Kidney tubule cell (primary cell): Measurements from ENCODE around the gene NR1H2.
"Not testable (repeated sequence)": the region's sequence is repeated elsewhere in the genome, so short reads cannot be mapped to it uniquely, and the experiment has no call there.

Experiments used
- DNase-seq: peaks from one replicate; pipeline ENCODE4 v3.0.0-alpha.2; 2018; ENCODE audit warnings: low spot score

NR1H2 gene

GRCh38 chr19:50378169-50378862, 2.1 kb downstream of the NR1H2 start:
- no peak for DNase-seq

DNA sequence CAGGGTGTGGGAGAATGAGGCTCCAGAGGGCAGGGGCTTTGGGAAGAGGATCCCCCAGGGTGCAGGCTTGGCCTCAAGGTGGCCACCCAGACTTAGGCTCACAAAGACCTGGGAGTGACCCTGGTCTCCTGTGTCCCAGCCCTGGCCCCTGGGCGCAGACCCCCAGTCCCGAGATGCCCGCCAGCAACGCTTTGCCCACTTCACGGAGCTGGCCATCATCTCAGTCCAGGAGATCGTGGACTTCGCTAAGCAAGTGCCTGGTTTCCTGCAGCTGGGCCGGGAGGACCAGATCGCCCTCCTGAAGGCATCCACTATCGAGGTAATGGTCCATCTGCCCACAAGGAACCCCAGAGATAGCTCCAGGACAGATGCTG, 2.6 kb downstream of the NR1H2 start:
- DNase-seq = no peak

DNA sequence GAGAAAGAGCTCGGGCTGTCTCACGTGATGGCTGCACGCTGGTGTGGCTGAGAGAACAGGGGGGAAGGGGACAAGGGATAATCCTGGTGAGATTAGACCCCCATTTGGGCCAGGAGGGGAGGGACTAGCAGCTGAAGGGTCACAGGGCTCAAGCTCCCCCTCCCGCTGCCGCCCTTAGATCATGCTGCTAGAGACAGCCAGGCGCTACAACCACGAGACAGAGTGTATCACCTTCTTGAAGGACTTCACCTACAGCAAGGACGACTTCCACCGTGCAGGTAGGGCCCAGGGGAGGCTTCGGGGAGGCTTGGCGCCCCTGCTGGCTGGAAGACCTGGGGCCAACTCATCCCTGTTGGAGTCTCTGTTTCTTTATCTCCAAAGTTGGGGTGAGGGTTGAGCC, 3.3 kb downstream of the NR1H2 start:
- DNase-seq = no peak

- DNase-seq = no peak
Observed at GRCh38 chr19:50380137-50380536, 3.9 kb downstream of the NR1H2 start.

GRCh38 chr19:50380751-50381151, 4.5 kb downstream of the NR1H2 start:
- no peak for DNase-seq

GRCh38 chr19:50381881-50382729, 5.8 kb downstream of the NR1H2 start:
- no peak for DNase-seq

DNA sequence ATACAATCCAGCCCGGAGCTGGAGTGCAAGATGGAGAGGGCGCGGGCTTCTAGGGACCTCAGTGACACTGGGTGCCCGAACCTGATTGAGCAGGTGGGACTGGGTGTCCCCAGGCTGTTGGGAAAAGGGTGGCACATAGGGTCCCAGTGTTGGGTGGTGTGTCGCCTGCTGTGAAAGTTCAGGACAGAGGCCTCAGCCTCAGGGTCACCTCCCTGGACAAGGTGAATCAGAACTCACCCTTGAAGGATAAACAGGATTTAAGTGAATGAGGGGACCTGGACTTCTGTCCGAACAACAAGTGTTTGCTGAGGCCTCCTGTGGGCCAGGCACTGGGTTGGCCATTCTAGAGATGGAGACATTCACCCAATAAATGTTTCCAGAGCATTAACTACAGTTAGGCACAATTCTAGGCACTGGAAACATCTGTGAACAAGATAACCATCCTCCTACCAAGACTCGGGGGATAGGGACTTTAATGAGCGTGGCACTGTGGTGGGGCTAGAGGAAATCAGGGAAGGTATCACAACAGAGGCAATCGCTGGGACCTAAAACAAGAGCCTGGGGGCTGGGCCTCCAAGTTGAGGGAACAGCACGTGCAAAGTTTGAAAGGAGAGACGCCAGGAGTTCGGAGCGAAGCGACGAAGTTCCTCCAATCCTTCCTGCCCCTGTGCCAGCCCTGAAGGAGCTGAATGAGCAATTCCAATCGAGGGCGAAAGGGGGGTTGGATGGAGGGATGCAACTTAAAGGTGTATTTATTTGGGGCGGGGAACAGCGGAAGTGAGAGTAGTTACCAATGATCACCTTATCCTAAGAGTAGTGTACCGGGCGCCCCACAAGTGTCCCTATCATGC, 7.0 kb downstream of the NR1H2 start:
- DNase-seq = no peak

- DNase-seq = peak; percentile 98
Observed at GRCh38 chr19:50383852-50384684, 7.8 kb downstream of the NR1H2 start, which contains the start of gene POLD1. Gene POLD1 (plus strand): TSS chr19:50384347. CDS start chr19:50398852, 14,505 bp downstream.

- peak; percentile 37 for DNase-seq
Observed at GRCh38 chr19:50384685-50385535, 8.7 kb downstream of the NR1H2 start.

DNA sequence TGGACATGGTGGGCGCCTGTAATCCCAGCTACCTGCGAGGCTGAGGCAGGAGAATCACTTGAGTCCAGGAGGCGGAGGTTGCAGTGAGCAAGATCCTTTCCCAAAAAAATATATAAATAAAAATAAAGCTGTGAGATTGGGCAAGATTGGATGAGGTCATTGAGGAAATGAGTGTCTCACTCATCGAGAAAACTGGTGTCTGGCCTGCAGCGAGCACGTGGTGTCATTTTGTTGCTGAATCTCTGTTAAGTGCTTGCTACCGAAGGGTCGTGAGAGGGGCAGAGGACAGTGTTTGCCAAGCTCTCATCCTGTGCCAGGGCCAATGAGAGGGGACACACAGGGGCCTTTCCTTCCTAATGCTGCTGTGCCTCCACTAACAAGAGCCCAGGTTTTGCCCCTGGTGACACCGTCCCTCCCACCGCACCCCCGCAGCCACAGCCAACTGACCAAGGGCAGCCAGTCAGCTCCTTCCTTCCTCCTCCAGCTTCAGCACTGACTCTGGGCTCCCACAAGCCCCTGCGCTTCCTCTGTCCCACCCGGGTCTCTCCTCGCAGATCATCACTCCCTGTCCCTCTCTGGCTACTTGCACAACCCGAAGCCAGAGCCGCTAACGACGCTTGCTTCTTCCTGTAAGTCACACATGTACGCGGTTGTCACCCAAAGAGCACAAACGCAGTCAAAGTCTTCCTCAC, 11.1 kb downstream of the NR1H2 start:
- no peak for DNase-seq

DNA sequence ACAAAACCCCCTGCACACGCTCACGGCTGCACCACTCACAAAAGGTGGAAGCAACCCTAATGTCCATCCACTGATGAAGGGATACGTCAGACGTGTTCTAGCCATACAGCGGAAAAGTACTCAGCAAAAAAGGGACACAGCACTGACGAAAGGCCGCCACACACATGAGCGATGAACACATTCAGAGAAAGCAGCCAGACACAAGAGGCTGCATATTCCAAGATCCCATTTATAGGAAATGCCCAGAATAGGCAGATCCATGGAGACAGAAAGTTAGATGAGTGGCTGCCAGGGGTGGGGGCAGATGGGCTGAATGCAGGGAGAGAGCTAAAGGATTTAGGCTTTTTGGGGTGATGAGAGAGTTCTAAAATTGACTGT, 11.6 kb downstream of the NR1H2 start:
- DNase-seq = no peak

DNA sequence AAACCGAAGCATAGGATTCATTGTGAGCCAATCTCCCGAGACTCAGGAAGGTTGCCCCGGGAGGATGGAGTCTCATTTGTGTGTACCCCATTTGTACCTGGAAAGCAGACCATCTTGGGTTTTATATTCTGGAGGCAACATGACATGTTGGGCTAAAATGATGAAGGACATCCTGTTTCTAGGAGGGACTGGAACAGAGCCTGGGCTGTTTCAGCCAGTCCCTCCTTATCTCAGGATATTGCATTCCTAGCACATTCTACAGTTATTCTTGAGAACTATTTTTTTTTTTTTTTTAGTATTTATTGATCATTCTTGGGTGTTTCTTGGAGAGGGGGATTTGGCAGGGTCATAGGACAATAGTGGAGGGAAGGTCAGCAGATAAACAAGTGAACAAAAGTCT, 14.0 kb downstream of the NR1H2 start:
- not testable (repeated sequence) for DNase-seq

GRCh38 chr19:50390952-50391351, 14.7 kb downstream of the NR1H2 start:
- not testable (repeated sequence) for DNase-seq

- DNase-seq = no peak
Observed at GRCh38 chr19:50392759-50393158, 16.5 kb downstream of the NR1H2 start.

DNA sequence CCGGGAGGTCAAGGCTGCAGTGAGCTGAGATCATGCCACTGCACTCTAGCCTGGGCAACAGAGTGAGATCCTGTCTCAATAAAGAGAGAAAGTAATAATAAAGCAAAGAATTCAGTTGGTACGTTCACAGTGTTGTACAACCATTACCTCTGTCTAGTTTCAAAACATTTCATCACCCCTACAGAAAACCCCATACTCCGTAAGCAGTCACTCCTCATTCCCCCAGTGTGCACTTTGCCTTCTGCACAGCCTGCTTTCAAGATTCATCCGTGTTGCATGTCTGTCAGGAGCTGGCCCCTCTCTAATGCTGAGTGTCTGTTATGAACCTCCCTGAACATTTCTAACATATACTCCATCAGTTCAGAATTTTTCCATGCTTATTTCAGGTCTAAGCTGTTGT, 17.3 kb downstream of the NR1H2 start:
- no peak for DNase-seq

DNA sequence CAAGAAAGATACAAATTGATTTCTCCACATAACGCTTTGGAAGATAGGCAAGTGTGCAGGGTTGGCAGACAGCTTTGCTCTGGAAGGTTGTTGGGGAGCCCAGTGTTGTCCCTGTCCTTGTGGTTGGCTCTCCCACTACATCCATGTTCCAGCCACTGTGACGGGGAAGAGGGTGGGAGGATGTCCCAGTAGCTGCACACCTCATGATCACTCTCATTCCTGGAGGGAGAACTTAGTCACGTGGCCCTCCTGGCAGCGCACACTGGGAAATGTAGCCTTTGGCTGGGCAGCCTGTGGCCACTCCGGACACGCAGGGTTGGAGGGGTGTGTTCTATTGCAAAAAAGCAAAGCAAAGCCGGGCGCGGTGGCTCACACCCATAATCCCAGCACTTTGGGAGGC, 17.8 kb downstream of the NR1H2 start:
- DNase-seq = no peak

DNA sequence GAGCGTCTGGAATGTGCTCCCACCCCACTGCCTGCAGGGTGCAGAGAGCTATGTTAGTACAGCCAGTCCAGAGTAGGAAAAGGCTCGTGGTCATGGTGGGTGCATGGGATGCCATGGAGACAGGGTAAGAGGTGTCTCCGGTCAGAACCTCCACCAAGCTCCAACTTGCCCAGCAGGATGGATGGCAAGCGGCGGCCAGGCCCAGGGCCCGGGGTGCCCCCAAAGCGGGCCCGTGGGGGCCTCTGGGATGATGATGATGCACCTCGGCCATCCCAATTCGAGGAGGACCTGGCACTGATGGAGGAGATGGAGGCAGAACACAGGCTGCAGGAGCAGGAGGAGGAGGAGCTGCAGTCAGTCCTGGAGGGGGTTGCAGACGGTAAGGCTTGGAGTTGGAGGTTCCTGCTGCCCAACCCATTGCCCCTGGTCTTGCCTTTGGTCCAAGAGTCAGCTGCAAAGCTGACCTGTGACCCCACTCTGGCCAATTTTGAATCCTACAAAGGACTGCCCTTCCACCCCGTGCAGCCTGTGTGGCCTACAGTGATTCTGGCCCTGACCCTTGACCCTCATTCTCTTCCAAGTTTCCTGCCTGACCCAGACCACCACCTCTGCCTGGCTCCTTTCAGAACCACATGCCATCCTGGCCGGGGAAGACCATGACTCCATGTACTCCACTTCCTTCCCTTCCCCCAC, 22.6 kb downstream of the NR1H2 start:
- no peak for DNase-seq

GRCh38 chr19:50399368-50399745, 23.1 kb downstream of the NR1H2 start:
- DNase-seq = no peak
